IPS-15b (cell line): Measurements from ENCODE around the gene NDUFS8.

Experiments
- H3K27me3 ChIP-seq: one replicate; pipeline ENCODE4 v1.6.1; 2013; ENCODE audit warnings: low read length; ENCODE audit not compliant: control insufficient read depth, insufficient read depth
- H3K36me3 ChIP-seq: one replicate; pipeline ENCODE4 v1.6.1; 2013; ENCODE audit warnings: low read length; ENCODE audit not compliant: control insufficient read depth, insufficient read depth
- H3K4me1 ChIP-seq: one replicate; pipeline ENCODE4 v1.6.1; 2013; ENCODE audit warnings: mild to moderate bottlenecking, low read length; ENCODE audit not compliant: control insufficient read depth, insufficient read depth
- H3K4me3 ChIP-seq: one replicate; pipeline ENCODE4 v1.5.1; 2013; ENCODE audit warnings: low read depth, low read length
- H3K9ac ChIP-seq: one replicate; pipeline ENCODE4 v1.6.1; 2013; ENCODE audit warnings: low read depth, mild to moderate bottlenecking, low read length
- H3K9me3 ChIP-seq: one replicate; pipeline ENCODE4 v1.6.1; 2013; ENCODE audit warnings: mild to moderate bottlenecking, low read length; ENCODE audit not compliant: control insufficient read depth, insufficient read depth

Gene NDUFS8

GRCh38 chr11:68014157-68014946 is 16.1 kb upstream of the NDUFS8 start:
- Histone ChIP-seq H3K9me3 (no peaks in the 10 kb centered on the region), H3K27me3 (no peaks in the 10 kb centered on the region), H3K4me3 (no peak overlapping the region), H3K36me3 (no peaks in the 10 kb centered on the region), H3K9ac (no peak overlapping the region), H3K4me1 (no peaks in the 10 kb centered on the region)

GRCh38 chr11:68014947-68015447 is 15.5 kb upstream of the NDUFS8 start:
- H3K4me3 ChIP-seq: no peak overlapping the region
- no peaks in the 10 kb centered on the region for H3K27me3 ChIP-seq
- H3K9ac ChIP-seq: no peak overlapping the region
- no peaks in the 10 kb centered on the region for H3K36me3 ChIP-seq
- no peaks in the 10 kb centered on the region for H3K9me3 ChIP-seq
- no peaks in the 10 kb centered on the region for H3K4me1 ChIP-seq

- no peak overlapping the region for H3K9ac ChIP-seq
- no peak overlapping the region for H3K4me3 ChIP-seq
- H3K27me3 ChIP-seq: no peaks in the 10 kb centered on the region
- no peaks in the 10 kb centered on the region for H3K4me1 ChIP-seq
- no peaks in the 10 kb centered on the region for H3K9me3 ChIP-seq
- no peaks in the 10 kb centered on the region for H3K36me3 ChIP-seq
Observed at GRCh38 chr11:68015467-68015866, 15.0 kb upstream of the NDUFS8 start.

GRCh38 chr11:68016161-68016903 is 14.1 kb upstream of the NDUFS8 start:
- Histone ChIP-seq H3K9ac (no peak overlapping the region), H3K9me3 (no peaks in the 10 kb centered on the region), H3K4me3 (no peak overlapping the region), H3K36me3 (no peaks in the 10 kb centered on the region), H3K27me3 (no peaks in the 10 kb centered on the region), H3K4me1 (no peaks in the 10 kb centered on the region)

- Histone ChIP-seq H3K4me3 (no peak overlapping the region), H3K36me3 (no peaks in the 10 kb centered on the region), H3K9ac (no peak overlapping the region), H3K4me1 (no peaks in the 10 kb centered on the region), H3K27me3 (no peaks in the 10 kb centered on the region), H3K9me3 (no peaks in the 10 kb centered on the region)
Observed at GRCh38 chr11:68016904-68017817, 13.3 kb upstream of the NDUFS8 start.

GRCh38 chr11:68017980-68018729 is 12.3 kb upstream of the NDUFS8 start:
- no peaks in the 10 kb centered on the region for H3K4me1 ChIP-seq
- no peak overlapping the region for H3K4me3 ChIP-seq
- no peaks in the 10 kb centered on the region for H3K36me3 ChIP-seq
- no peak overlapping the region for H3K9ac ChIP-seq
- H3K27me3 ChIP-seq: no peaks in the 10 kb centered on the region
- H3K9me3 ChIP-seq: no peaks in the 10 kb centered on the region

GRCh38 chr11:68018730-68019190 is 11.7 kb upstream of the NDUFS8 start:
- no peak overlapping the region for H3K9ac ChIP-seq
- H3K36me3 ChIP-seq: no peaks in the 10 kb centered on the region
- no peaks in the 10 kb centered on the region for H3K9me3 ChIP-seq
- no peak overlapping the region for H3K4me3 ChIP-seq
- H3K27me3 ChIP-seq: no peaks in the 10 kb centered on the region
- H3K4me1 ChIP-seq: no peaks in the 10 kb centered on the region

- no peaks in the 10 kb centered on the region for H3K9me3 ChIP-seq
- H3K4me3 ChIP-seq: no peak overlapping the region
- no peaks in the 10 kb centered on the region for H3K36me3 ChIP-seq
- H3K9ac ChIP-seq: no peak overlapping the region
- H3K4me1 ChIP-seq: no peaks in the 10 kb centered on the region
- no peaks in the 10 kb centered on the region for H3K27me3 ChIP-seq
Observed at GRCh38 chr11:68019486-68019885, 11.0 kb upstream of the NDUFS8 start.

GRCh38 chr11:68020575-68020974 is 9.9 kb upstream of the NDUFS8 start:
- H3K36me3 ChIP-seq: peaks cover 3% of the 10 kb centered on the region
- H3K27me3 ChIP-seq: no peaks in the 10 kb centered on the region
- no peak overlapping the region for H3K4me3 ChIP-seq
- H3K4me1 ChIP-seq: no peaks in the 10 kb centered on the region
- H3K9me3 ChIP-seq: no peaks in the 10 kb centered on the region
- H3K9ac ChIP-seq: no peak overlapping the region

GRCh38 chr11:68021167-68021787 is 9.2 kb upstream of the NDUFS8 start:
- Histone ChIP-seq H3K4me1 (no peaks in the 10 kb centered on the region), H3K9me3 (no peaks in the 10 kb centered on the region), H3K27me3 (no peaks in the 10 kb centered on the region), H3K4me3 (no peak overlapping the region), H3K9ac (no peak overlapping the region), H3K36me3 (peaks cover 3% of the 10 kb centered on the region)
